Measurements from ENCODE around the gene LRRFIP1. TPM values are rescaled to one million over a fixed set of nuclear protein-coding genes. Genes with fewer than 3 reads are reported as not detected.

Gene LRRFIP1
- total and polyA plus RNA-seq, 9 of the 15 experiments (the other 6 are each of a cell fraction or from before 2014, with no cell fraction given): 13.1 to 45.2 (median 31.3) TPM

- TF ChIP-seq CXXC5 (CRISPR knock-in tag; IDR thresholded peaks at IDR 0.05) (0 out of 2 replicates have a peak, but pooled peaks have one; percentile 27), JUN (IDR thresholded peaks at IDR 0.05; ENCODE audit: borderline replicate concordance, low read depth, low read length) (peak; percentile 66; the same call in 1 of the 2 replicates), JUN (CRISPR knock-in tag; IDR thresholded peaks at IDR 0.05; ENCODE audit: borderline replicate concordance) (no peak), ZNF764 (CRISPR knock-in tag; IDR thresholded peaks at IDR 0.05; ENCODE audit: low read depth) (no peak), ZNF699 (CRISPR knock-in tag; IDR thresholded peaks at IDR 0.05; ENCODE audit: insufficient replicate concordance) (no peak), ESRRA (IDR thresholded peaks at IDR 0.05; ENCODE audit: borderline replicate concordance, low read depth) (no peak), PHF21A (IDR thresholded peaks at IDR 0.05; ENCODE audit: borderline replicate concordance, low read depth) (no peak), CGGBP1 (CRISPR knock-in tag; IDR thresholded peaks at IDR 0.05) (no peak), SOX6 (IDR thresholded peaks at IDR 0.05) (no peak), KAT2B (IDR thresholded peaks at IDR 0.05; ENCODE audit: low read depth, low read length) (no peak), ZBTB17 (CRISPR knock-in tag; IDR thresholded peaks at IDR 0.05) (no peak), NCOA2 (IDR thresholded peaks at IDR 0.05; ENCODE audit: partially characterized antibody in 2 of 2) (no peak), ZBTB7A (IDR thresholded peaks at IDR 0.05; ENCODE audit: borderline replicate concordance, control insufficient read depth, low read depth, low read length) (0 out of 2 replicates have a peak, but pooled peaks have one; percentile 21), PTRF (tag; IDR thresholded peaks at IDR 0.05) (no peak), SMC3 (conservative IDR thresholded peaks at IDR 0.05; ENCODE audit: insufficient read depth, low read depth, low read length) (no peak), HNRNPUL1 (IDR thresholded peaks at IDR 0.05; ENCODE audit: low read length) (no peak), SMARCE1 (IDR thresholded peaks at IDR 0.05) (0 out of 2 replicates have a peak, but pooled peaks have one; percentile 52), ZNF324 (CRISPR knock-in tag; IDR thresholded peaks at IDR 0.05) (no peak), SRSF3 (IDR thresholded peaks at IDR 0.05; ENCODE audit: insufficient read depth, low read length) (no peak), ZNF184 (CRISPR knock-in tag; IDR thresholded peaks at IDR 0.05) (no peak), RBBP5 (IDR thresholded peaks at IDR 0.05; ENCODE audit: borderline replicate concordance, insufficient read depth, low read length, poor library complexity, severe bottlenecking) (no peak), DPF2 (IDR thresholded peaks at IDR 0.05) (peak; percentile 69), NFIC (IDR thresholded peaks at IDR 0.05) (0 out of 2 replicates have a peak, but pooled peaks have one; percentile 6), STAT6 (CRISPR knock-in tag; IDR thresholded peaks at IDR 0.05) (no peak), TAF1 (IDR thresholded peaks at IDR 0.05; ENCODE audit: control insufficient read depth, extremely low read depth, insufficient read depth, low read length, severe bottlenecking) (no peak), HDAC8 (tag; IDR thresholded peaks at IDR 0.05) (no peak), KLF16 (IDR thresholded peaks at IDR 0.05) (no peak)
Measured at GRCh38 chr2:237702441-237703391, 75.3 kb downstream of the LRRFIP1 start (continued).

Measured in K562 (cell line).